Measurements from ENCODE around the gene ZCCHC7. TPM values are rescaled to one million over a fixed set of nuclear protein-coding genes. Genes with fewer than 3 reads are reported as not detected.

ZCCHC7 gene
- total and polyA plus RNA-seq, 10 of the 15 experiments (the other 5 are each of a cell fraction or from before 2014, with no cell fraction given) = 42.9 to 178 (median 53.3) TPM

- ATAC-seq = no peak
- Histone ChIP-seq H3K9me3 (replicated peaks; ENCODE audit: control insufficient read depth, insufficient read depth, low read length) (no peaks in the 10 kb centered on the region), H3K4me1 (ENCODE audit: control insufficient read depth, insufficient read depth, low read length) (peaks cover 7% of the 10 kb centered on the region; the same call in 1 of the 2 replicates), H3K79me2 (ENCODE audit: control insufficient read depth, insufficient read depth, low read length) (peaks cover 49% of the 10 kb centered on the region), H4K20me1 (ENCODE audit: control insufficient read depth, insufficient read depth) (no peaks in the 10 kb centered on the region), H3K27me3 (replicated peaks in 1 of 2; ENCODE audit: control insufficient read depth in 2 of 2, insufficient read depth in 2 of 2, low read length in 1 of 2) (no peaks in the 10 kb centered on the region), H2AFZ (ENCODE audit: control insufficient read depth, low read depth, low read length) (no peak overlapping the region), H3K36me3 (ENCODE audit: control insufficient read depth in 2 of 2, insufficient read depth in 2 of 2, low read length in 1 of 2) (peaks cover 2 to 9% of the 10 kb centered on the region in 2 experiments; a peak in 3 of 4 replicates), H3K9ac (ENCODE audit: control insufficient read depth, insufficient read depth, low read length) (no peak overlapping the region), H3K27ac (ENCODE audit: control insufficient read depth, insufficient read depth) (no peak overlapping the region), H3K4me3 (no peak overlapping the region), H3K4me2 (ENCODE audit: control insufficient read depth, insufficient read depth) (no peak overlapping the region)
- BruUV-seq (replicated peaks) = no TSS peak
- no peak for DNase-seq (ENCODE audit: low read depth, low spot score)
- FAIRE-seq = no peak
- POLR2A ChIA-PET = interaction anchor here (0.8 to 1.2 kb wide), 4 partner anchors 10 to 185 kb away, joined by 3 to 6 read pairs (median 3); no protein-coding TSS in a partner anchor
- CTCF ChIA-PET = interaction anchor here (0.7 to 2.4 kb wide), 4 partner anchors 9 to 179 kb away, joined by 3 to 7 read pairs (median 4); no protein-coding TSS in a partner anchor
- in situ Hi-C loops (cut with MboI) (loop anchor here (5.0 kb wide), 1 partner anchor 52 kb away; no protein-coding TSS in a partner anchor), intact Hi-C loops (cut with micrococcal nuclease; ENCODE audit: unreplicated experiment) (no loop called here)
- SMC1A ChIA-PET (ENCODE audit: uncharacterized antibody, unreplicated experiment) = interaction anchor here (0.5 to 2.5 kb wide), 13 partner anchors 10 to 154 kb away, joined by 3 to 13 read pairs (median 3); no protein-coding TSS in a partner anchor
- TF ChIP-seq, protein P1, sequence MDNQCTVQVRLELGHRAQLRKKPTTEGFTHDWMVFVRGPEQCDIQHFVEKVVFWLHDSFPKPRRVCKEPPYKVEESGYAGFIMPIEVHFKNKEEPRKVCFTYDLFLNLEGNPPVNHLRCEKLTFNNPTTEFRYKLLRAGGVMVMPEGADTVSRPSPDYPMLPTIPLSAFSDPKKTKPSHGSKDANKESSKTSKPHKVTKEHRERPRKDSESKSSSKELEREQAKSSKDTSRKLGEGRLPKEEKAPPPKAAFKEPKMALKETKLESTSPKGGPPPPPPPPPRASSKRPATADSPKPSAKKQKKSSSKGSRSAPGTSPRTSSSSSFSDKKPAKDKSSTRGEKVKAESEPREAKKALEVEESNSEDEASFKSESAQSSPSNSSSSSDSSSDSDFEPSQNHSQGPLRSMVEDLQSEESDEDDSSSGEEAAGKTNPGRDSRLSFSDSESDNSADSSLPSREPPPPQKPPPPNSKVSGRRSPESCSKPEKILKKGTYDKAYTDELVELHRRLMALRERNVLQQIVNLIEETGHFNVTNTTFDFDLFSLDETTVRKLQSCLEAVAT (IDR thresholded peaks at IDR 0.05) = no peak
- no peak for TF ChIP-seq CHD1 (IDR thresholded peaks at IDR 0.05; ENCODE audit: low read depth, low read length)
- no peak for TF ChIP-seq BHLHE40 (IDR thresholded peaks at IDR 0.05; ENCODE audit: borderline replicate concordance in 1 of 2, low read depth in 2 of 2, low read length in 1 of 2)
- no peak for TF ChIP-seq ZBTB11 (CRISPR knock-in tag; IDR thresholded peaks at IDR 0.05)
- no peak for TF ChIP-seq CUX1 (IDR thresholded peaks at IDR 0.05; ENCODE audit: insufficient replicate concordance, low read depth, low read length)
- RAD21 ChIA-PET (ENCODE audit: unreplicated experiment) = interaction anchor here (0.7 to 2.0 kb wide), 4 partner anchors 18 to 147 kb away, joined by 3 to 4 read pairs (median 4); no protein-coding TSS in a partner anchor
Observed at GRCh38 chr9:37150415-37150814, 30.0 kb downstream of the ZCCHC7 start.

All from GM12878 (cell line).